Common myeloid progenitor, CD34-positive (primary cell): ENCODE results near the gene ACSL4. TPM values are rescaled to one million over a fixed set of nuclear protein-coding genes. Genes with fewer than 3 reads are reported as not detected.

Source experiments
- CTCF ChIA-PET: fragments of 350-600 bp; sonication (Branson Sonifier 250); formaldehyde crosslinking; loops from one replicate; lab custom pipeline; 2021; ENCODE audit warnings: antibody characterized with exemption; lab: Charles Lee
- POLR2A ChIA-PET: fragments of 350-600 bp; sonication (Branson Sonifier 250); formaldehyde crosslinking; loops from one replicate; lab custom pipeline; 2021; ENCODE audit warnings: antibody characterized with exemption; lab: Charles Lee
- DNase-seq, 3 donors: peaks; one replicate each; pipeline versions ENCODE4 v3.0.0 to v3.0.0-alpha.2; 2013
- H3K27ac ChIP-seq, 2 experiments: 1 replicate in 1 of 2; 2 replicates in 1 of 2; pipeline ENCODE4 v1.7.0; 2013; ENCODE audit warnings: inconsistent platforms in 2 of 2, low read length in 2 of 2, mild to moderate bottlenecking in 2 of 2, low read depth in 1 of 2, moderate library complexity in 1 of 2; ENCODE audit not compliant: severe bottlenecking in 2 of 2, insufficient read depth in 1 of 2, poor library complexity in 1 of 2
- H3K27me3 ChIP-seq, 5 experiments: replicated peaks in 2 of 5; 1 replicate in 3 of 5; 2 replicates in 2 of 5; pipeline versions ENCODE4 v1.6.1 to v1.7.0; 2013; ENCODE audit warnings: low read length in 4 of 5, mild to moderate bottlenecking in 2 of 5, moderate library complexity in 2 of 5, inconsistent platforms in 1 of 5; ENCODE audit not compliant: insufficient read depth in 5 of 5, control insufficient read depth in 4 of 5
- H3K36me3 ChIP-seq, 4 experiments: 1 replicate in 2 of 4; 2 replicates in 2 of 4; pipeline versions ENCODE4 v1.6.1 to v1.7.0; 2013; ENCODE audit warnings: low read length in 3 of 4, control low read depth in 1 of 4, mild to moderate bottlenecking in 1 of 4; ENCODE audit not compliant: control insufficient read depth in 4 of 4, insufficient read depth in 4 of 4
- H3K4me1 ChIP-seq, 4 experiments: 1 replicate in 3 of 4; 2 replicates in 1 of 4; pipeline versions ENCODE4 v1.6.1 to v1.7.1; 2013; ENCODE audit warnings: low read length in 3 of 4, mild to moderate bottlenecking in 3 of 4, control low read depth in 1 of 4, inconsistent platforms in 1 of 4, moderate library complexity in 1 of 4; ENCODE audit not compliant: control insufficient read depth in 4 of 4, insufficient read depth in 4 of 4; ENCODE audit errors: control extremely low read depth in 1 of 4
- H3K4me3 ChIP-seq, 7 experiments: 1 replicate in 4 of 7; 2 replicates in 3 of 7; pipeline versions ENCODE4 v1.5.1 to v1.7.0; 2013; ENCODE audit warnings: mild to moderate bottlenecking in 7 of 7, low read length in 6 of 7, moderate library complexity in 6 of 7, inconsistent platforms in 2 of 7, low read depth in 2 of 7, control low read depth in 1 of 7; ENCODE audit not compliant: insufficient read depth in 4 of 7, control insufficient read depth in 1 of 7; ENCODE audit errors: extremely low read depth in 1 of 7
- H3K9me3 ChIP-seq, 5 experiments: 1 replicate in 4 of 5; 2 replicates in 1 of 5; pipeline versions ENCODE4 v1.6.1 to v1.7.1; 2013; ENCODE audit warnings: low read length in 4 of 5, mild to moderate bottlenecking in 2 of 5, inconsistent platforms in 1 of 5, low read depth in 1 of 5, moderate library complexity in 1 of 5; ENCODE audit not compliant: control insufficient read depth in 4 of 5, insufficient read depth in 2 of 5; ENCODE audit errors: control extremely low read depth in 1 of 5
- WGBS: methylation state at CpG from one replicate; pipeline ENCODE4 v1.1.5; 2013; ENCODE audit not compliant: insufficient coverage; 5-methylcytosine and 5-hydroxymethylcytosine counted together
- polyA plus RNA-seq: library from polyadenylated mRNA; unstranded; fragments of 120-200 nt; gene quantifications from one replicate; pipeline ENCODE4 v1.2.1, GENCODE V29; 2013

The ACSL4 gene
- 34.7 TPM for polyA plus RNA-seq

DNA sequence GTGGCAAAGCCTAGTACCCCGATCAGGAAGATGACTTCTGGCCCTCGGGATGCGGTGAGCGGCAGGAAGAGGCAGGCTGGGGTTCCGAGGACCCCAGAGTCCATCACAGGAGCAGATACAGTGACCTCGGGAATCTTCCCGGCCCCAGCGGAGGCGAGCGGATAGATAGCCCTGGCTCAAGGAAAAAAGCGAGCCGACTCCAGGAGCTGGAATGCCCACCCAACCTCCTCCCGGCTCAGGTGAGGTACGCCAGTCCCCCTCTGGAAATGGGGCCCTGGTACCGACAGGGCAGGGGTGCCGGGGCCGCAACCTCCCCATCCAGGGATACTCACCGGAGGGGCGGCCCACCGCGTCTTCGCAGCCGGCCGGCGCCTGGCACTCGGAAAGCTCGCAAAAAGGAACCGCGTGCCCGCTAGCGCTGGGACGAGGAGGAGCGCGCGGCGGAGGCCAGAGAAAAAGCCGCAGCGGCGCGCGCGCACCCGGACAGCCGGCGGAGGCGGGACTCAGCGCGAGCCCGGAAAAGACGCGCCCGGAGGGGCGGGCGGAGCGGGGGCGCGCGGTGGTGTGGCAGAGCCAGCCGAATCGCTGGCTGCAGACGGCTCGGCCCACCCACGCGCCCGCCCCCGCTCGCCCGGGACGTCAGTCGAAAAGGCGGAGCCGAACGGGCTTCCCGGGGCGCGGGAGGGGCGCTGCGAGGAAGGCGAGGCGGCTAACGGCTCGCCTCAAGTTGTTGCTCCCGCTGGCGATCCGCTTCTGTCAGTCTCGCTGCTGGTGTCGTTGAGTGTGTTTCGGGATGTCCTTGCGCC, at the start of gene ACSL4:
Gene ACSL4 (minus strand): TSS at position 451 of the 806 bp plus-strand sequence. CDS start 49,894 bp downstream, outside the sequence.
- H3K36me3 ChIP-seq: no peaks in the 10 kb centered on the region
- peaks cover 5 to 33% (median 16%) of the 10 kb centered on the region in 4 experiments for H3K4me1 ChIP-seq

DNA sequence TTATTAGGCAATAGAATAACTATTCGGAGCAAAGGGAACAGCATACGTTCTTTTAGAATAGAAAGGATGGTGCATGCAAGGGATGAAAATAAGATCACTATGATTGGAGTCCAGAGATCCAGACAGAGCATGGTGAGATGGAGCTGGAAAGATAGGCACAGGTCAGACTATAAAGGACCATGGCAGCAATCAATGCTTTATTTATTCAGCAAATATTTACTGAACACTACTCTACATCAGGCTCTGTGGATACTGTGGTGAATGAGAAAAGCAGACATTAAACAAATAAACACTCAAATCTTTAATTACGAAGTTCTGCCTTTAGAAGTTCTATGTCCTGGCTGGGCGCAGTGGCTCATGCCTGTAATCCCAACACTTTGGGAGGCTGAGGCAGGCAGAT, 44.7 kb upstream of the ACSL4 start:
- no peak overlapping the region for H3K27ac ChIP-seq
- H3K9me3 ChIP-seq: no peaks in the 10 kb centered on the region
- no peaks in the 10 kb centered on the region for H3K27me3 ChIP-seq
- H3K36me3 ChIP-seq: no peaks in the 10 kb centered on the region
- WGBS: 85% methylated on average over 4 of the region's 4 CpGs
- no peak for DNase-seq
- no peak overlapping the region for H3K4me3 ChIP-seq
- POLR2A ChIA-PET: no interaction called here
- CTCF ChIA-PET: no interaction called here
- peaks cover 0 to 3% (median 0%) of the 10 kb centered on the region in 4 experiments for H3K4me1 ChIP-seq

More for the DNA sequence above, at the start of gene ACSL4:
- Histone ChIP-seq H3K27me3 (no peaks in the 10 kb centered on the region), H3K9me3 (no peaks in the 10 kb centered on the region), H3K4me3 (peak within 1 kb of the TSS; percentile 67 to 90 (median 82)), H3K27ac (peak within 1 kb of the TSS in 1 of 2 experiments; percentile 78)
- POLR2A ChIA-PET: no interaction called here
- CTCF ChIA-PET: interaction anchor here (1.1 to 2.2 kb wide), 6 partner anchors 14 to 124 kb away, joined by 3 to 10 read pairs (median 5); no protein-coding TSS in a partner anchor
- WGBS: 35% methylated on average over 84 of the region's 89 CpGs
- DNase-seq: peak; percentile 81 to 91 (median 88)

DNA sequence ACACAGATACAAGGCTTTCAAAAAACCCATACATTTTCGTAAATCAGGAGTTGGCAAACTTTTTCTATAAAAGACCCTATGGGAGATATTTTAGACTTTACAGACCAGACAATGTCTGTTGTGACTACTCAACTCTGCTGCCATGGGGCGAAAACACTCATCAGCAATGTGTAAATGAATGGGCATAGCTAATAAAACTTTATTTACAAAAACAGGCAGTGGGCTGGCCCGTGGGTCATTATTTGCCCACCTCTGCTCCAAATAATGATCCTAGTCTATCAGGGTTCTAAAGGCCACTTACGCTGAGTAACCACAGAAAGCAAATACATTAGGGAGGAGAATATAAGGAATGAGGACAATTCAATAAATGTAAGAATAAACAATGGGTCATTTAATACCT, 43.9 kb upstream of the ACSL4 start:
- no peak for DNase-seq
- Histone ChIP-seq H3K4me1 (peaks cover 0 to 3% (median 0%) of the 10 kb centered on the region in 4 experiments), H3K27ac (no peak overlapping the region), H3K36me3 (no peaks in the 10 kb centered on the region), H3K27me3 (no peaks in the 10 kb centered on the region), H3K4me3 (no peak overlapping the region), H3K9me3 (no peaks in the 10 kb centered on the region)
- POLR2A ChIA-PET: no interaction called here
- no CpG with 5 or more reads among the region's 4 CpGs for WGBS
- CTCF ChIA-PET: no interaction called here

- no peak overlapping the region for H3K27ac ChIP-seq
- no peaks in the 10 kb centered on the region for H3K9me3 ChIP-seq
- ChIA-PET CTCF (no interaction called here), POLR2A (no interaction called here)
- no peak overlapping the region for H3K4me3 ChIP-seq
- WGBS: no CpG with 5 or more reads among the region's 3 CpGs
- no peaks in the 10 kb centered on the region for H3K36me3 ChIP-seq
- H3K27me3 ChIP-seq: no peaks in the 10 kb centered on the region
- peaks cover 0 to 3% (median 0%) of the 10 kb centered on the region in 4 experiments for H3K4me1 ChIP-seq
- no peak for DNase-seq
Measured at GRCh38 chrX:109776432-109776831, 43.4 kb upstream of the ACSL4 start.

DNA sequence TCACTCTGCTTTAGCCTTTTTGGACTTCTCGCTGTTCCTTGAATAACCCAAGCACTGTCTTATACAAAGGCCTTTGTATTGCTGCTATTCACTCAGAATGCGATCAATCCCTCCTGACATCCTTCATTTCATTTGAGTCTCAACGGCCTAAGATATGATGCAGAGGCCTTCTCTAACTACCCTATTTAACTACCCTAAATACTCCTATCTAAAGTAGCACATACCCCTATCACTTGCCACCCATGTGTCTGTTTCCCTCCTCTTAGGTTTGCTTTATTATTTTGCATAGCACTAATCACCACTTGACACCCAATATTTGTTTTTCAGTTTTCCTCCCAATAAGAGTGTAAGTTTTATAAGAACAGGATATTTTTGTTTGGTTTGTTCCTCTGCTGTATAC, 42.3 kb upstream of the ACSL4 start:
- peak in 2 of 3 donors; percentile 7 to 39 for DNase-seq
- no peak overlapping the region for H3K4me3 ChIP-seq
- CTCF ChIA-PET: interaction anchor here (0.9 kb wide), 1 partner anchor 62 kb away, joined by 3 read pairs; no protein-coding TSS in a partner anchor
- POLR2A ChIA-PET: no interaction called here
- no peaks in the 10 kb centered on the region for H3K27me3 ChIP-seq
- H3K36me3 ChIP-seq: no peaks in the 10 kb centered on the region
- H3K9me3 ChIP-seq: no peaks in the 10 kb centered on the region
- H3K4me1 ChIP-seq: peaks cover 0 to 3% (median 0%) of the 10 kb centered on the region in 4 experiments
- 80% methylated on average over 3 of the region's 3 CpGs for WGBS
- H3K27ac ChIP-seq: no peak overlapping the region

DNA sequence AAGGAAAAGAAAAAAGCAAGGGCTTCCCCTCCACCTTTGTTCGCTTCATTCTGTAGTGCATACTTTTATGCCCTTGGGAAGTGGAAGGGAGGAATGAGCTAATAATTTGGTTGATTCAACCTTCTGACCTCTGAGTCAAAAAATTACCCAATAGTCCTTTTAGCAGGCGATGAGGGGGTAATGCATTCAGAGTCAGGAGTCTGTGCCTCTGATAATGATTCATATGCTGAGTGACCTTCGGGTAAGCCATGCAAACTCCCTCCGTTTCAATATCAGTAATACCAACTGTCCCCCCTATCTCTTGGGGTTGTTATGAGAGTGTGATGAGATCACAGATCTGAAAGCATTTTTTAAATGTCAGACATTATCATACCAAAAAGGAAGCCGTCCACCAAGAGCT, 41.6 kb upstream of the ACSL4 start:
- Histone ChIP-seq H3K36me3 (no peaks in the 10 kb centered on the region), H3K4me1 (peaks cover 0 to 3% (median 0%) of the 10 kb centered on the region in 4 experiments), H3K4me3 (no peak overlapping the region), H3K27me3 (no peaks in the 10 kb centered on the region), H3K27ac (no peak overlapping the region), H3K9me3 (no peaks in the 10 kb centered on the region)
- ChIA-PET POLR2A (interaction anchor here (0.6 kb wide), 1 partner anchor 476 kb away, joined by 3 read pairs; no protein-coding TSS in a partner anchor), CTCF (interaction anchor here (0.5 to 1.0 kb wide), 2 partner anchors 26 to 81 kb away, joined by 3 read pairs; no protein-coding TSS in a partner anchor)
- peak in 2 of 3 donors; percentile 18 to 38 for DNase-seq
- no CpG with 5 or more reads among the region's 5 CpGs for WGBS

GRCh38 chrX:109774136-109774535, 41.1 kb upstream of the ACSL4 start:
- POLR2A ChIA-PET: interaction anchor here (0.6 kb wide), 1 partner anchor 476 kb away, joined by 3 read pairs; no protein-coding TSS in a partner anchor
- Histone ChIP-seq H3K4me1 (peaks cover 0 to 3% (median 0%) of the 10 kb centered on the region in 4 experiments), H3K27me3 (no peaks in the 10 kb centered on the region), H3K9me3 (peaks cover 0 to 4% (median 0%) of the 10 kb centered on the region in 5 experiments), H3K36me3 (no peaks in the 10 kb centered on the region), H3K27ac (no peak overlapping the region), H3K4me3 (no peak overlapping the region)
- no peak for DNase-seq
- WGBS: 100% methylated on average over 1 of the region's 1 CpG
- CTCF ChIA-PET: interaction anchor here (0.5 to 1.0 kb wide), 2 partner anchors 25 to 81 kb away, joined by 3 read pairs; no protein-coding TSS in a partner anchor
